Measurements from ENCODE around the gene RARB.

RARB gene

GRCh38 chr3:25508901-25509300 is 80.8 kb downstream of the RARB start:
- no peak for DNase-seq

GRCh38 chr3:25510797-25511196 is 82.7 kb downstream of the RARB start:
- no peak for DNase-seq

GRCh38 chr3:25511972-25512721 is 84.1 kb downstream of the RARB start:
- DNase-seq = no peak

- no peak for DNase-seq
Observed at GRCh38 chr3:25513642-25514266, 85.7 kb downstream of the RARB start.

GRCh38 chr3:25515171-25515570 is 87.1 kb downstream of the RARB start:
- DNase-seq = no peak

GRCh38 chr3:25520926-25521559 is 93.0 kb downstream of the RARB start:
- DNase-seq = no peak

- no peak for DNase-seq
Observed at GRCh38 chr3:25527336-25527735, 99.3 kb downstream of the RARB start.

- no peak for DNase-seq
Observed at GRCh38 chr3:25527801-25528200, 99.7 kb downstream of the RARB start.

GRCh38 chr3:25531971-25532370 is 103.9 kb downstream of the RARB start:
- DNase-seq = no peak

- no peak for DNase-seq
Observed at GRCh38 chr3:25532431-25533162, 104.5 kb downstream of the RARB start.

- no peak for DNase-seq
Observed at GRCh38 chr3:25533399-25533798, 105.3 kb downstream of the RARB start.

GRCh38 chr3:25534007-25534406 is 105.9 kb downstream of the RARB start:
- DNase-seq = no peak

- DNase-seq = no peak
Observed at GRCh38 chr3:25536521-25537391, 108.7 kb downstream of the RARB start.

- no peak for DNase-seq
Observed at GRCh38 chr3:25537516-25537915, 109.5 kb downstream of the RARB start.

GRCh38 chr3:25540273-25540672 is 112.2 kb downstream of the RARB start:
- DNase-seq = no peak

- DNase-seq = no peak
Observed at GRCh38 chr3:25542492-25543039, 114.5 kb downstream of the RARB start.

- DNase-seq = no peak
Observed at GRCh38 chr3:25547103-25547502, 119.0 kb downstream of the RARB start.

- no peak for DNase-seq
Observed at GRCh38 chr3:25547943-25548674, 120.0 kb downstream of the RARB start.

- no peak for DNase-seq
Observed at GRCh38 chr3:25548836-25549235, 120.8 kb downstream of the RARB start.

- no peak for DNase-seq
Observed at GRCh38 chr3:25552251-25552650, 124.2 kb downstream of the RARB start.

- no peak for DNase-seq
Observed at GRCh38 chr3:25554376-25554775, 126.3 kb downstream of the RARB start.

Measured in cerebellar nuclear complex (tissue), 1 donor.